ENCODE results near the gene JUNB.

GRCh38 chr19:12784871-12785430, 6.3 kb upstream of the JUNB start:
- TF ChIP-seq RAD21 (IDR thresholded peaks at IDR 0.05; ENCODE audit: low read length) (no peak), SMC3 (IDR thresholded peaks at IDR 0.05; ENCODE audit: low read depth, low read length) (no peak), CTCF (IDR thresholded peaks at IDR 0.05) (no peak), EP300 (IDR thresholded peaks at IDR 0.05; ENCODE audit: borderline replicate concordance in 1 of 2, low read depth in 1 of 2, low read length in 1 of 2) (no peak), GATA2 (CRISPR knock-in tag; IDR thresholded peaks at IDR 0.05) (0 out of 2 replicates have a peak, but pooled peaks have one; percentile 21), YY1 (IDR thresholded peaks at IDR 0.05; ENCODE audit: low read depth) (no peak), REST (IDR thresholded peaks at IDR 0.05; ENCODE audit: low read depth, low read length) (no peak), EZH2phosphoT487 (IDR thresholded peaks at IDR 0.05; ENCODE audit: borderline replicate concordance, low read depth) (no peak), ZBTB33 (IDR thresholded peaks at IDR 0.05; ENCODE audit: borderline replicate concordance, low read depth) (no peak)

Data from SK-N-SH (cell line).